ENCODE results near the gene CCBE1. TPM values are rescaled to one million over a fixed set of nuclear protein-coding genes. Genes with fewer than 3 reads are reported as not detected.

CCBE1 gene
- polyA plus RNA-seq, 1 donor from 2014 or later: 0.19 TPM

DNA sequence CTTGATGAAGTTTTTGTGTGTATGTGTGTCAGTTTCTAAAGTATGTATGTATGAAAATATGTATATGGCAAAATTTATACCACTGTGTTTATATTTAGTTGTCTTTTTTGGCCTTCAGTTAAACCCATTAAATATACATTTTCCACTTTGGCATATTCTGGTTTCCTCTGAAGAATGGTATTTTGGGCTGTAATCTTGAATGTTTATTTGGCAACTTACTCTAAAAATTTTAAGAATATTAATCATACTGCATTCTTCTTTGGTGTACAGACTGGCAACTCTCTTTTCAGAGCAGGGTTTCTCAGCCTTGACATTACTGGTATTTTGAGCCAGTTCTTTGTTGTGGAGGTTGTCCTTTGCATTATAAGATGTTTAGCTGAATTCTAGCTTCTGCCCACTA, 27.9 kb upstream of the CCBE1 start:
- Histone ChIP-seq H3K9me3 (ENCODE audit: low read length) (no peaks in the 10 kb centered on the region), H3K4me2 (ENCODE audit: low read length) (no peak overlapping the region), H3F3A (ENCODE audit: insufficient read depth, low read length, poor library complexity, severe bottlenecking) (no peaks in the 10 kb centered on the region), H4K20me1 (ENCODE audit: insufficient read depth) (no peaks in the 10 kb centered on the region), H3K27me3 (ENCODE audit: insufficient read depth, low read depth, low read length) (no peaks in the 10 kb centered on the region), H3K4me3 (ENCODE audit: low read length) (no peak overlapping the region), H3K36me3 (ENCODE audit: insufficient read depth, low read length) (no peaks in the 10 kb centered on the region), H3K27ac (ENCODE audit: low read length) (no peak overlapping the region), H3K9ac (ENCODE audit: low read length) (no peak overlapping the region), H3K79me2 (replicated peaks; ENCODE audit: insufficient read depth, low read length) (no peaks in the 10 kb centered on the region), H3K9me2 (ENCODE audit: insufficient read depth, low read length) (no peaks in the 10 kb centered on the region), H2AFZ (ENCODE audit: low read depth, low read length) (no peak overlapping the region)
- TF ChIP-seq, protein P1, sequence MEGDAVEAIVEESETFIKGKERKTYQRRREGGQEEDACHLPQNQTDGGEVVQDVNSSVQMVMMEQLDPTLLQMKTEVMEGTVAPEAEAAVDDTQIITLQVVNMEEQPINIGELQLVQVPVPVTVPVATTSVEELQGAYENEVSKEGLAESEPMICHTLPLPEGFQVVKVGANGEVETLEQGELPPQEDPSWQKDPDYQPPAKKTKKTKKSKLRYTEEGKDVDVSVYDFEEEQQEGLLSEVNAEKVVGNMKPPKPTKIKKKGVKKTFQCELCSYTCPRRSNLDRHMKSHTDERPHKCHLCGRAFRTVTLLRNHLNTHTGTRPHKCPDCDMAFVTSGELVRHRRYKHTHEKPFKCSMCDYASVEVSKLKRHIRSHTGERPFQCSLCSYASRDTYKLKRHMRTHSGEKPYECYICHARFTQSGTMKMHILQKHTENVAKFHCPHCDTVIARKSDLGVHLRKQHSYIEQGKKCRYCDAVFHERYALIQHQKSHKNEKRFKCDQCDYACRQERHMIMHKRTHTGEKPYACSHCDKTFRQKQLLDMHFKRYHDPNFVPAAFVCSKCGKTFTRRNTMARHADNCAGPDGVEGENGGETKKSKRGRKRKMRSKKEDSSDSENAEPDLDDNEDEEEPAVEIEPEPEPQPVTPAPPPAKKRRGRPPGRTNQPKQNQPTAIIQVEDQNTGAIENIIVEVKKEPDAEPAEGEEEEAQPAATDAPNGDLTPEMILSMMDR (IDR thresholded peaks at IDR 0.05; ENCODE audit: poor library complexity, severe bottlenecking): no peak
- TF ChIP-seq RAD21 (conservative IDR thresholded peaks at IDR 0.05): no peak
- TF ChIP-seq, protein P2, sequence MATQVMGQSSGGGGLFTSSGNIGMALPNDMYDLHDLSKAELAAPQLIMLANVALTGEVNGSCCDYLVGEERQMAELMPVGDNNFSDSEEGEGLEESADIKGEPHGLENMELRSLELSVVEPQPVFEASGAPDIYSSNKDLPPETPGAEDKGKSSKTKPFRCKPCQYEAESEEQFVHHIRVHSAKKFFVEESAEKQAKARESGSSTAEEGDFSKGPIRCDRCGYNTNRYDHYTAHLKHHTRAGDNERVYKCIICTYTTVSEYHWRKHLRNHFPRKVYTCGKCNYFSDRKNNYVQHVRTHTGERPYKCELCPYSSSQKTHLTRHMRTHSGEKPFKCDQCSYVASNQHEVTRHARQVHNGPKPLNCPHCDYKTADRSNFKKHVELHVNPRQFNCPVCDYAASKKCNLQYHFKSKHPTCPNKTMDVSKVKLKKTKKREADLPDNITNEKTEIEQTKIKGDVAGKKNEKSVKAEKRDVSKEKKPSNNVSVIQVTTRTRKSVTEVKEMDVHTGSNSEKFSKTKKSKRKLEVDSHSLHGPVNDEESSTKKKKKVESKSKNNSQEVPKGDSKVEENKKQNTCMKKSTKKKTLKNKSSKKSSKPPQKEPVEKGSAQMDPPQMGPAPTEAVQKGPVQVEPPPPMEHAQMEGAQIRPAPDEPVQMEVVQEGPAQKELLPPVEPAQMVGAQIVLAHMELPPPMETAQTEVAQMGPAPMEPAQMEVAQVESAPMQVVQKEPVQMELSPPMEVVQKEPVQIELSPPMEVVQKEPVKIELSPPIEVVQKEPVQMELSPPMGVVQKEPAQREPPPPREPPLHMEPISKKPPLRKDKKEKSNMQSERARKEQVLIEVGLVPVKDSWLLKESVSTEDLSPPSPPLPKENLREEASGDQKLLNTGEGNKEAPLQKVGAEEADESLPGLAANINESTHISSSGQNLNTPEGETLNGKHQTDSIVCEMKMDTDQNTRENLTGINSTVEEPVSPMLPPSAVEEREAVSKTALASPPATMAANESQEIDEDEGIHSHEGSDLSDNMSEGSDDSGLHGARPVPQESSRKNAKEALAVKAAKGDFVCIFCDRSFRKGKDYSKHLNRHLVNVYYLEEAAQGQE (IDR thresholded peaks at IDR 0.05; ENCODE audit: borderline replicate concordance): no peak
- TF ChIP-seq SMC3 (conservative IDR thresholded peaks at IDR 0.05; ENCODE audit: poor library complexity): no peak

DNA sequence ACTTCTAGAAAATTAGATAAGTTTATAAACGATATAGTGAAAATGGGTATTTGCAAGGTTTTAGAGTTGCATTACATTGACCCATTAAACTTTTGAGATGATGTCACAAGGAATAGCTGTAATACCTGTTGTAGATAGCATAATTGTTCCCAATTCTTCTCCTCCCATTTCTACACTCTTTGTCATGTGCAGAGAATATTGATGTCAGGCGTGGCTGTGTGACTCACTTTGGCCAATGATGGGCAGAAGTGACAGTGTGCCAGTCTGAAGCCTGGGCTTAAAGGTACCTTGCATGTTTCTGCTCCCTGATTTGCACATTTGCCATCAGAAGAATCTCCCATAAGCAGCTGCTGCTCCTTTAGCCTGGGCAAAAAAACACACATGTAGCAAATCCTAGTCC, 26.9 kb upstream of the CCBE1 start:
- H3K36me3 ChIP-seq (ENCODE audit: insufficient read depth, low read length): no peaks in the 10 kb centered on the region
- TF ChIP-seq EP300 (conservative IDR thresholded peaks at IDR 0.05; ENCODE audit: poor library complexity, severe bottlenecking): no peak
- TF ChIP-seq, protein P2 (IDR thresholded peaks at IDR 0.05; ENCODE audit: borderline replicate concordance): no peak
- TF ChIP-seq, protein P1 (IDR thresholded peaks at IDR 0.05; ENCODE audit: poor library complexity, severe bottlenecking): no peak
- no peak for TF ChIP-seq TAF1 (IDR thresholded peaks at IDR 0.05; ENCODE audit: low read depth)
- TF ChIP-seq MXI1 (conservative IDR thresholded peaks at IDR 0.05; ENCODE audit: poor library complexity, severe bottlenecking): no peak
- TF ChIP-seq POLR2AphosphoS5 (IDR thresholded peaks at IDR 0.05): no peak
- no peak for TF ChIP-seq EZH2 (IDR thresholded peaks at IDR 0.05; ENCODE audit: borderline replicate concordance, insufficient read depth, low read length, poor library complexity, severe bottlenecking)
- no peak for TF ChIP-seq SMC3 (conservative IDR thresholded peaks at IDR 0.05; ENCODE audit: poor library complexity)
- no peak for TF ChIP-seq RAD21 (conservative IDR thresholded peaks at IDR 0.05)
- H3K4me3 ChIP-seq (ENCODE audit: low read length): no peak overlapping the region
- H3K79me2 ChIP-seq (replicated peaks; ENCODE audit: insufficient read depth, low read length): no peaks in the 10 kb centered on the region
- no peaks in the 10 kb centered on the region for H3K27me3 ChIP-seq (ENCODE audit: insufficient read depth, low read depth, low read length)
- H3K9me3 ChIP-seq (ENCODE audit: low read length): no peaks in the 10 kb centered on the region
- H3F3A ChIP-seq (ENCODE audit: insufficient read depth, low read length, poor library complexity, severe bottlenecking): no peaks in the 10 kb centered on the region
- H3K9me2 ChIP-seq (ENCODE audit: insufficient read depth, low read length): no peaks in the 10 kb centered on the region
- H2AFZ ChIP-seq (ENCODE audit: low read depth, low read length): no peak overlapping the region
- H3K4me2 ChIP-seq (ENCODE audit: low read length): no peak overlapping the region
- H3K9ac ChIP-seq (ENCODE audit: low read length): no peak overlapping the region
- no peaks in the 10 kb centered on the region for H4K20me1 ChIP-seq (ENCODE audit: insufficient read depth)
- no peak overlapping the region for H3K27ac ChIP-seq (ENCODE audit: low read length)
